Measurements from ENCODE around the gene WWOX. TPM values are rescaled to one million over a fixed set of nuclear protein-coding genes. Genes with fewer than 3 reads are reported as not detected.
"Not testable (repeated sequence)": the region's sequence is repeated elsewhere in the genome, so short reads cannot be mapped to it uniquely, and the experiment has no call there.

WWOX gene
- total RNA-seq, 1 donor from 2014 or later = 19.2 TPM

GRCh38 chr16:78513838-78514237, 414.4 kb downstream of the WWOX start:
- no peak for DNase-seq
- intact Hi-C loops (cut with DNase I) = no loop called here
- no peak overlapping the region for H3K4me3 ChIP-seq
- H3K27me3 ChIP-seq (ENCODE audit: low read depth) = no peaks in the 10 kb centered on the region
- ATAC-seq = no peak
- no peaks in the 10 kb centered on the region for H3K9me3 ChIP-seq
- TF ChIP-seq CTCF (IDR thresholded peaks at IDR 0.05) = no peak
- H3K4me1 ChIP-seq = no peaks in the 10 kb centered on the region
- H3K27ac ChIP-seq = no peak overlapping the region
- H3K36me3 ChIP-seq = no peaks in the 10 kb centered on the region

GRCh38 chr16:78514888-78515287, 415.4 kb downstream of the WWOX start:
- intact Hi-C loops (cut with DNase I); DNase-seq; H3K9me3 ChIP-seq; ATAC-seq; H3K4me1 ChIP-seq; H3K4me3 ChIP-seq; H3K27me3 ChIP-seq (ENCODE audit: low read depth); H3K36me3 ChIP-seq; H3K27ac ChIP-seq: not testable (repeated sequence)

GRCh38 chr16:78515421-78515820, 416.0 kb downstream of the WWOX start:
- no peak overlapping the region for H3K27ac ChIP-seq
- H3K9me3 ChIP-seq = no peaks in the 10 kb centered on the region
- ATAC-seq (no peak), DNase-seq (no peak)
- no peak for TF ChIP-seq CTCF (IDR thresholded peaks at IDR 0.05)
- H3K27me3 ChIP-seq (ENCODE audit: low read depth) = no peaks in the 10 kb centered on the region
- no peak overlapping the region for H3K4me3 ChIP-seq
- intact Hi-C loops (cut with DNase I) = no loop called here
- no peaks in the 10 kb centered on the region for H3K4me1 ChIP-seq
- no peaks in the 10 kb centered on the region for H3K36me3 ChIP-seq

GRCh38 chr16:78516006-78516736, 416.7 kb downstream of the WWOX start:
- no peaks in the 10 kb centered on the region for H3K36me3 ChIP-seq
- no peak for ATAC-seq
- no peak for DNase-seq
- no peaks in the 10 kb centered on the region for H3K9me3 ChIP-seq
- no peak overlapping the region for H3K27ac ChIP-seq
- intact Hi-C loops (cut with DNase I) = no loop called here
- H3K4me3 ChIP-seq = no peak overlapping the region
- no peaks in the 10 kb centered on the region for H3K4me1 ChIP-seq
- no peaks in the 10 kb centered on the region for H3K27me3 ChIP-seq (ENCODE audit: low read depth)
- no peak for TF ChIP-seq CTCF (IDR thresholded peaks at IDR 0.05)

GRCh38 chr16:78519896-78520295, 420.4 kb downstream of the WWOX start:
- H3K4me3 ChIP-seq = no peak overlapping the region
- ATAC-seq = peak; percentile 56 to 58
- intact Hi-C loops (cut with DNase I) = no loop called here
- peaks cover 5% of the 10 kb centered on the region for H3K4me1 ChIP-seq
- no peaks in the 10 kb centered on the region for H3K36me3 ChIP-seq
- H3K9me3 ChIP-seq = no peaks in the 10 kb centered on the region
- no peak overlapping the region for H3K27ac ChIP-seq
- no peak for DNase-seq
- no peak for TF ChIP-seq CTCF (IDR thresholded peaks at IDR 0.05)
- H3K27me3 ChIP-seq (ENCODE audit: low read depth) = no peaks in the 10 kb centered on the region

GRCh38 chr16:78520470-78520869, 421.0 kb downstream of the WWOX start:
- ATAC-seq = no peak
- no peak overlapping the region for H3K4me3 ChIP-seq
- no peak for TF ChIP-seq CTCF (IDR thresholded peaks at IDR 0.05)
- no peaks in the 10 kb centered on the region for H3K36me3 ChIP-seq
- intact Hi-C loops (cut with DNase I) = no loop called here
- H3K9me3 ChIP-seq = no peaks in the 10 kb centered on the region
- peak overlapping the region; percentile 51 for H3K27ac ChIP-seq
- H3K4me1 ChIP-seq = peaks cover 5% of the 10 kb centered on the region
- H3K27me3 ChIP-seq (ENCODE audit: low read depth) = no peaks in the 10 kb centered on the region
- no peak for DNase-seq

Measured in lower lobe of right lung (tissue), 2 donors.